Nucleus accumbens (tissue), 56 donors: Measurements from ENCODE around the gene AVPR1B.

ENCODE experiments used
- DNase-seq, 56 donors: peaks; one replicate each; lab custom pipeline; 2025; lab: John Stamatoyannopoulos, UW

The AVPR1B gene, protein sequence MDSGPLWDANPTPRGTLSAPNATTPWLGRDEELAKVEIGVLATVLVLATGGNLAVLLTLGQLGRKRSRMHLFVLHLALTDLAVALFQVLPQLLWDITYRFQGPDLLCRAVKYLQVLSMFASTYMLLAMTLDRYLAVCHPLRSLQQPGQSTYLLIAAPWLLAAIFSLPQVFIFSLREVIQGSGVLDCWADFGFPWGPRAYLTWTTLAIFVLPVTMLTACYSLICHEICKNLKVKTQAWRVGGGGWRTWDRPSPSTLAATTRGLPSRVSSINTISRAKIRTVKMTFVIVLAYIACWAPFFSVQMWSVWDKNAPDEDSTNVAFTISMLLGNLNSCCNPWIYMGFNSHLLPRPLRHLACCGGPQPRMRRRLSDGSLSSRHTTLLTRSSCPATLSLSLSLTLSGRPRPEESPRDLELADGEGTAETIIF

DNA sequence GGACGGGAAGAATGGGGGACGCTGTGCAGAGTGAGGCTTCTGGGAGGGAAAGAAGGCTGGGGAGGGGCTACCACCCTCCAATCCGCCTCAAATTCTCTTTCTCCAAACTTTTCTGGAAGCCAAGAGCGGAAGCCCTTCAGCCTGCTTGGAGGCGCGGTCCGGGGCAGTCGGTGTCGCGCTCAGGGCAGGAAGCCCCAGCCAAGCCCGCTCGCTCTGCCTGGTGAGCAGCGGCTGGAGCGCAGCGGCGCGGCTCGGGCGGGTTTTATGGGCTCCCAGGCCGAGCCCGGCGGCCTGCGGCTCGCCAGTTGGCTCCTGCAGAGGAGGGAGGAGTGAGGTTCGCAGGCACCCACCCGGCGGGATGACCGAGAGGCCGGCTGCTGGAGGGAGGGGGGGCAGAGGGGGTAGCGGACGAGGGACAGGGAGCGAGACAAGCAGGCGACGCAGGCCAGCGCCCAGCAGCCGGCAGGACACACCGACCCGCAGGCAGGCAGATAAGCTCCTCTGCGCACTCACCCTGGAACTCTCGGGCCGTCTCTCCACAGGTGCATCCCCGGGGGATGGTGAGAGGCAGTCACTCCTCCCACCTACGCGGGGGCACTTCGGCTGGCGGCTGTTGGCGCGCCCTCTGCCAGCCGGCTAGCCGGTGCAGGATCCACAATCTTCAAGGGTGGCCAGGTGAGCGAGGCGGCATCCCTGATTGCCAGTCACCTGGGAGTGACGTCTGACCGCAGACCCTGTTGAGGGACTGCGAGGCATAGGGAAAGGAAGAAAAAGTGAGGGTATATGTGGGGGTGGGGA lies at the start of gene AVPR1B:
AVPR1B (minus strand) TSS at position 238 of the 798 bp plus-strand sequence. CDS start 498 bp downstream, outside the sequence.
- DNase-seq = peak in 12 of 56 donors; percentile 3 to 39 (median 10)

DNA sequence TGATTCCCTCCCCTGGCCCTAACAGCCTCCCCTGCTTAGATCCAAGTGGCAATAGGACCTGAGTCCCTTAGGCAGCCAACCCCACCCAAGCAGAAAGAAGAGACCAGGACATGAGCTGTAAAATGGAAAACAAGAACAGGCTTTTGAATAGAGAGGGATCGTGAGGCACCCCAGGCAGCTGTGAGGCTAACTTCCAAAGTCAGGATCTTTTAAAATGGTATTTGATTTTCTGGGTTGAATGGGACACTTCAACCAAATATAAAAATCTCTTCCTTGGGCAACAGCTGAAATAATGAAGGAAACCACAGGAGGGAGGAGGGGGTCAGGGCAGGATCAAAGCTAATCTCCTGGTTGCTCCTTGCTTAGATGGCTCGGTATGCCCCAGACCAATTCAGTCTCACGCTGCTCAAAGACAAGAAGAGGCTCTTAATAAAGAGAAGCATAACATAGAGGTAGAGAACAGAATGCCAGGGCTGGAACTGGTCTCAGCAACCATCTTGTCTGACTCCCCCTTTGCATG lies 28.6 kb upstream of the AVPR1B start:
- DNase-seq = no peak

DNA sequence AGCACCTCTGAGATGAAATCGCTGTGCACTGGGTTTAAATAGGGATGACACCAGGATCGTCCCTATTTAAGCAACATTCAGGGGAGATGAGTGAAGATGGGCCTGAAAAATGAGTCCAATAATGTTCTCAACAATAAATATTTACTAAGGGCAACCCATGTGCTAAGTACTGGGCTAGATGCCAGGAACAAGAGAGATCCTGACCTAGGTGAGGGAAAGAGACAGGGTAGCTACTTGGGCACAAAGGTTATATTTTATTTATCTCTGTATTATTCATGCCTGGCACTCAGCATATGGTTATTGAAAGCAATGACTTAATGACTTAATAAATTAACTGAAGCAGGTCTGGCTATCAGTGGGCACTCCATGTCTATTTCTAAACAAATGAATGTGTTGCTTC lies 27.4 kb upstream of the AVPR1B start:
- no peak for DNase-seq

DNA sequence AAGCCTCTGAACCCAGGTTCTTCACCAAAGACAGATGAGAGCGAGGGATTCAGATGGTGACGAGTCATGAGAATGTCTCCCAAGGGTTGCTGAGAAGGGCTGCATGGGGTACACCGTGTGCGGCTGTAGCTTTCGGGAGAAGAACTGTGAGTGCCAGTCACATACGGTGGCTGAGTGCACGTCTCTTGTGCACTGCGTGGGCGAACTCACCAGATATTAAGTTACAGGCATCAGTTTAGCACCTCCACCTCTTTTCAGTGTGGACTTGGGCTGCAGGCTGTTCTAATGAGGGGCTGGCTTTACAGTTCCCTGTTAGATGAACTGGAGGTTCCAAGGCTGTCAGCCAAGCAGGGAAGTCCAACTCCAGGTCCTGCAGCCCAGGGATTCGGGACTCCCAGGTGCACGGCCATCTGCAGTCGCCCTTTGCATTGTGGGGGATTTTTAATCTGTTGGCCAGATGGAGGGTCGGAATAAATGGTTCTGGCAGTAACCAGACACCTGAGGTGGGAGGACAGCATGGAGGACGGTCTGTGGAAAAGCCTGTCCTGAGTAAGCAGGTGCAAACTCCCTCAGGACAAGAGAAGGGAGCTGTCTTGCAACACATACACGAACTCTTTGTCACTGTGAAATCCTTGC lies 26.5 kb upstream of the AVPR1B start:
- no peak for DNase-seq

DNA sequence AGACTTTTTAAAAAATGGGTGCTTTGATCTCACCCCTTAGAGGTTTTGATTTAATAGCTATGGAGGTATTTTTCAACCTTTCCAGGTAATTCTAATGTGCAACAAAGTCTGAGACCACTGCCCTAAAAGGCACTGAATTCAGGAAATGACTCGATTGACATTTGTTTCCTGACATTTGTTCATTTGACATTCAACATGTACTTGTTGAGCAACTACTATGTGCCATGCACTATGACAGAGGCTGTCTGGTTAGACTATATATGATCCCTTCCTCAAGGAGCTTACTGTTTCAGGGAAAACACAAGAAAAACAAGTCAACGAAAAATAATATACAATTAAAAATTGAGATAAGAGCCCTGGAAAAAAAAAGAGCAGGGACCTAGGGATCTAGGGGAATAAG lies 25.6 kb upstream of the AVPR1B start:
- no peak for DNase-seq

DNA sequence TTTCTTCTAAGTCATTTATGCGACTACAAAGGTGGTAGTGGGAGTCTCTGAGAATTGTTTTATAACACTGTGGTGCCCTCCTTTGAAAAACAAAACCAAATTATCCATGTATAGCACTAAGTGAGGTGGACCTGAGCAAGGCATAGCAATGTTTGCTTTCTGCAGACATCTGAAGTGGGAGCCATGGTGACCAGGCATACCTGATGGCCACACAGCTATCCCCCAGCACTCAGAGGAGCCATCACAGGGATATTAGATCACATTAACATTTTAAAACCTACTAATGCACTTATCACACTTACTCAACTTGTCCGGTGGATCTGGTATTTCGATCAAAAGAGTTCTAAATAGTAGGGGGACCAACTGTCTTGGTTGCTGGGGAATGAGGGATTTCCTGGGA lies 24.8 kb upstream of the AVPR1B start:
- DNase-seq = no peak

DNA sequence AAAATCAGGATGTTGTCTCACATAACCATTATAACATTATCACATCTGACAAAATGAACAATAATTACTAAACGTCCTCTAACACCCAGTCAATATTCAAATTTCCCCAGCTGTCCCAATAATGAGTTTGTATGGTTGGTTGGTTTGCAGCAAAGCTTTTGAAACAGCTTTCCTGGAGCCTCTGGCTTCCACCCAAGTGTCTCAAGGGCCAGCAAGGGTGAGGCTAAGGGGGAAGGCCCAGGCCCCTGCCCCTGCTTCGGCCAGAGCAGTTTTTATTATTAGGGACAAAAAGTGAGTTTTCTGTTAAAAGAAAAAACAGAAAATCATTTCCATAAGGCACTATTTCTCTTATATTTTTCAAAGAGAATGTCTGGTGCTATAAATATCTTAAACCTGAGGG lies 19.1 kb upstream of the AVPR1B start:
- no peak for DNase-seq

DNA sequence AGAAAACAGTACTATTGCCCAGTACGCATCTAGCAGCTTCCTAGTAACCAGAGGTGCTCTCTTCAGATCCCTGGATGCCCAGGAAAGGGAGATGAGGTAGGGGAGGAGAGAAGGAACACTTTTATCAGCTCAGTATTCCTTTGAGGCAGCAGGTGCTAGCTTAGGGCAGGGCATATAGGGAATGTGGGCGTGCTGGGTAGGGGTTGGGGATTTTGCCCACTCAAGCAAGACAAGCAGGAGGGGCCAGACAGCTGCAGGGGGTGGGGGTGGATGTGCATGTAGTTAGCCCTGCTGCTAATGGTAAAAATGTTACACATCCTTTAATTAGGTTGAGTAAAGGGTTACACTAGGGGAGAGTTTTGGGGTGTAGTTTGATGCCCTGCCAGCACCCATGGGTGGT lies 18.1 kb upstream of the AVPR1B start:
- no peak for DNase-seq

DNA sequence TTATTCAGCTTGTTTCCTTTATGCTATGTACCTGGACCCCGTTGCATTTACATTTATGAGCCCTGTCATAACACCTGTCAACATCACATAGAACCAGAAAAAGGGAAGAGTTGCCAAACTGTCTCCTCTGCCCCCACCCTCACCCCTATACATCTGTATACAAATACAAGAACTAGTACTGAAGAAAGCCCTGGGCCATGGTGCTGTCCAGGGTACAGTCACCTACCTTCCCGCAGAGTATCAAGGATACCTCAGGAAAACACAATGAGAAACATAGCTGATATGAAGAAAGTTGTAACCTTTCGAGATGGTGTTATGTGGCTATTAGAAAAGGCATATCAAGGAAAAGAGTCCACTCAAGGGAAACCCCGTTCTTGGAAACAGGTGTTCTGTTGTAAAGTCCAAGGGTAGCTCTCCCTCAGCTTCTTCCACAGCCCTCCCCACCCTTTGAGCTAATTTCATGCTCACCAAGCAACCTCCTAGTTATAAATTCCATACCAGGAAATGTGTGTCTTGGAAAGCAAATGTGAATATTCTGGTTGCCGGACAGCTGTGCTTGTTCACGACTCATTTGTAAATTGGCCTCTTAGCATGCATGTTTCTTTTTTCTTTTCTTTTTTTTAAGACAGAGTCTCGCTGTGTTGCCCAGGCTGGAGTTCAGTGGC lies 16.7 kb upstream of the AVPR1B start:
- no peak for DNase-seq

DNA sequence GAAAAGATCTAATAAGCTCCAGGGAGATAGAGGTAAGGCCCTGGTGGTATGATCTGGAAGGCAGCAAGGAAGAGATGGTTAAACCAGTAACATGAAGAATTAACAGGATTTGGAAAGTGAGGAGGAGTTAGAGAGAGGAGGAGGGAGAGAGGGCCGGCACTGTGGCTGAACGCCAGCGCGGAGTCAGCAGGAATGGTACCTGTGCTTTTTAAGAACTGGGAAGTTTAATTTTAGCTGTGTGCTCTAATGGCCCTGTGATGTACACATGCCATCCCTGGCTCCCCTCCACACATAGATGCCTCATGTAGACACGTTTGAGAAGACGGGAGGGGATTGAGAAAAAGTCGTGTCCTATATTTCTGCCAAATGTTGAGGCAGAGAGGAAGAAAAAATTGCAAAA lies 13.8 kb upstream of the AVPR1B start:
- DNase-seq = no peak

DNA sequence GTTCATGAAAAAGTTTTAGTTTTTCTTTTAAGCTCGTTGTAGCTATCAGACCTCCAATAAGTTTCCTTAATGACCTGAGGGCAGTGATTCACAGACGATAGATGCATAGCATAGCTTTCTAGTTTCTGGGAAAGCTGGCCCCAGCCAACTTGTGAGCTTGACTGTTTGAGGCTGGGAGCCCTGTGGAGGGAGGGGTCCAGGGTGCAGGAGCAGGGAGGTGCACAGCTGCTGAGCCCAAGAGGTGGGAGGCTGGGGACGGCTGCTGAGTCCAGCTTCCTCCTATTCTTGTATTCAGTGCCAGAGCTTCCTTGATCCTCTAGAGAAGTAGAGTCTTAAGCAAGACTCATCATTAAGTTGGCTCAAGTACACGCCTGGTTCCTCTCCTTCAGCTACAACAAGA lies 11.0 kb upstream of the AVPR1B start:
- no peak for DNase-seq

DNA sequence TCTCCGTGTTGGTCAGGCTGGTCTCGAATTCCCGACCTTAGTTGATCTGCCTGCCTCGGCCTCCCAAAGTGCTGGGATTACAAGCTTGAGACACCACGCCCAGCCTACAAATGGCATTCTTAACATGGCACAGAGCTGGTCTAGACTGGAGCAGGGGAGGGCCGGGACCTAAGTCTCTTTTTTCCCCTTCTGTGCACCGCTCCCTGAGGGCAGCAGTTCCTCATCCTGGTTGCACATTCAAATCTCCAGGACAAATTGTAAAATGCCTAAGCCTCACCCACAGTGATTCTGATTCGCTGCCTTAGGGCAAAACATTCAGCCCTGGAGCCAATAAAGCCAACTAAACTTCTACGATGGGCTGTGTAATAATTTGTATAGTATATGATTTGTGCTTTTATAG lies 10.1 kb upstream of the AVPR1B start:
- no peak for DNase-seq

DNA sequence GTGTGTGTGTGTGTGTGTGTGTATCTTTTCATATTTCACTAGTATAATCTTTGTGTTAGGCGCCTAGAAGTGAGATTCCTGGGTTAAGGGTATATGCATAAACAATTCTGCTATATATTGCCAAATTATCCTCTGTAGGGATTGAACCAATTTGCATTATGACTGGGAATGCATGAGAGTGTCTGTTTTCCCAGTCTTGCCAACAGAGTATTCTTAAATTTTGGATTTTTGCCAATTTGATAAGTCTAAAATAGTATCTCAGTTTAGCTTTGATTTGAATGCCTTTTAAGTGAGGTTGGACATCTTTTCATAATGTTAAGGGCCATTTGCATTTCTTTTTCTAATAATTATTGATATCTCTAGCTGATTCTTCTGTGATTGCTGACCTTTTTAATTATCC lies 8.2 kb upstream of the AVPR1B start:
- DNase-seq = no peak

DNA sequence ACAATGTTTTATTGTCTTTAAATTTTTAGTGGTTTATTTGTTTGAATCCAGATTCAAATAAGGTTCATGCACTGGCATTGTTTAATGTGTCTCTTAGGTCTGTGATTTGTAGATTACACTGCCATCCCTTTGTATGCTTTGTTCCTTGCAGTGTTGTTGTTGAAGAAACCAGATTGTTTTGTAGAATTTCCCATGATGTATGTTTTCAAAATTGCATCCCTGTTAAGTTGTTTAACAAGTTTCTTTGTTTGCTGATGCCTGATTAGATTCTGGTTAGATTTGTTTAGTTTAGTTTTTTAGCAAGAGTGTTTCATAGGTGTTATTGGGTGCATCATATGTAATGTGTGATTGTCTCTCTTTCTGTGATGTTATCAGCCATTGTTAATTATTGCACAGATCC lies 5.5 kb upstream of the AVPR1B start:
- no peak for DNase-seq

DNA sequence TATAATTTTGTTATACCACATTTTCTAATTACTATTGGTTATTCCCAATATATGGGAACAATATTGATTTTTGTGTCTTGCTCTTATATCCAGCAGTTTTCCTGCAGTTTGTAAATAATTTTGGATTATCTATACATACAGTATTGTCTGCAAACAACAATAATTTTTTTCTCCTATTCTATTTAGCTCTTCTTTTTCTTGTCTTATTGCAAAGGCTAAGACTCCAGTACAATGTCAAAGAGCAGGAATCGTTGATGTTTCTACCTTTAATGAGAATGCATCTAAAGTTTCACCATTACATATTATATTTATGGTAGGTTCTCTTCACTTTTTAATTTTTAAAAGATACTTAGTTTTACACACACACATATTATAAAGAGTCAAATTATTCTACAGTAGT lies 4.1 kb upstream of the AVPR1B start:
- DNase-seq = no peak

DNA sequence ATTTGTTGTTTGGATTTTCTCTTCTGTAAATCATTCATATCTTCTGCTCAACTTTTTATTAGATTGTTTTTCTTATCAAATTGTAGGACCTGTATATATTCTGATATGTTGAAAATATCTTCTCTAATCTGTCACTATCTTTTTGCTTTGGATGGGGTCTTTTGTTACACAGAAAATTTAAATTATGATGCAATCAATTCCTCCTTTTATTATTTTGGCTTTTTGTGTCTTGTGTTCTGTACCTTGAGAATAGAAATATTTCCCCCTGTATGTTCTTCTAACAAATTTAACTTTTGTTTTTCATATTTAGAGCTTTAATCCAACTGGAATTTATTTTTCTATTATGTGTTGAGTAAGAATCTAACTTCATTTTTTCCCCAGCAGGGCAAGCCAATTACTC lies 3.2 kb upstream of the AVPR1B start:
- no peak for DNase-seq

DNA sequence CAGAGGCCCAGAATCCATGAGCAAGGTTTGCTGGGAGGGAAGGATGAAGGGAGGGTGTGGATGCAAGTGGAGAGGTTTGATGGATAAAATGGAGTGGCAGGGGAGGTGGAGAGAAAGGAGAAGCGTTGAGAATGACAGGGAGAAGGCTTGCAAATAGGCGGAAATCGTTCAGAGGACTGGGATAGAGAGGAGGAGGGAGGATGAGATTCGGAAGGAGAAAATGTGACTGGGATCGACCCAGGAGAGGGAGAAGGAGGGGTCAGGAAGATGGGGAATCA lies 376 bp downstream of the AVPR1B start:
- no peak for DNase-seq

DNA sequence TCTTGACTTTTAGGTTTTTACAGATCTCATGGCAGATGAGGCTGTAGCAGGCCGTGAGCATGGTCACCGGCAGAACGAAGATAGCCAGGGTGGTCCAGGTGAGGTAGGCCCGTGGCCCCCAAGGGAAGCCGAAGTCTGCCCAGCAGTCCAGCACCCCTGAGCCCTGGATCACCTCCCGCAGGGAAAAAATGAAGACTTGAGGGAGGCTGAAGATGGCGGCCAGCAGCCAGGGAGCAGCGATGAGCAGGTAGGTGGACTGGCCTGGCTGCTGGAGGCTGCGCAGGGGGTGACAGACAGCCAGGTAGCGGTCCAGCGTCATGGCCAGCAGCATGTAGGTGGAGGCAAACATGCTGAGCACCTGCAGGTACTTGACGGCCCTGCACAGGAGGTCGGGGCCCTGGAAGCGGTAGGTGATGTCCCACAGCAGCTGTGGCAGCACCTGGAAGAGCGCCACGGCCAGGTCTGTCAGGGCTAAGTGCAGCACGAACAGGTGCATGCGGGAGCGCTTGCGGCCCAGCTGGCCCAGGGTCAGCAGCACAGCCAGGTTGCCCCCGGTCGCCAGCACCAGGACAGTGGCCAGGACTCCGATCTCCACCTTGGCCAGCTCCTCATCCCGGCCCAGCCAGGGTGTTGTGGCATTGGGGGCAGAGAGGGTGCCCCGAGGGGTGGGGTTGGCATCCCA lies 856 bp downstream of the AVPR1B start:
- DNase-seq = no peak

DNA sequence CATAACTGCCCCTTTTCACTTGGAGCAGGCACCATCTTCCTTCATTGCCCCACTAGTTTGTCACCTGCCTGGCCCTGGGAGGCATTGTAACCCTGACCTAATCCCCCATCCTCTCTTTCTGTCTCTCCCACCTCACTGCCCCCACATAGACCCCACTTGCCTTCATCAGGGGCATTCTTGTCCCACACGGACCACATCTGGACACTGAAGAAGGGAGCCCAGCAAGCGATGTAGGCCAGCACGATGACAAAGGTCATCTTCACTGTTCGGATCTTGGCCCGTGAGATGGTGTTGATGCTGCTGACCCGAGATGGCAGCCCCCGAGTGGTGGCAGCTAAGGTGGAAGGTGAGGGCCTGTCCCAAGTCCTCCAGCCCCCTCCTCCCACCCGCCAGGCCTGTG lies 1.4 kb downstream of the AVPR1B start:
- DNase-seq = no peak
